Tibial nerve (tissue), 4 donors: ENCODE data around the gene PUS7. TPM values are rescaled to one million over a fixed set of nuclear protein-coding genes. Genes with fewer than 3 reads are reported as not detected.

Source experiments
- DNase-seq, 2 donors: peaks; one replicate each; pipeline ENCODE4 v3.0.0-alpha.2; 2019; ENCODE audit warnings: low spot score in 2 of 2
- H3K27ac ChIP-seq, 4 donors: fragments of 200-600 bp; sonication (generic) in 3 of 4; one replicate each; pipeline ENCODE4 v1.5.1; 2017 to 2019; ENCODE audit warnings: mild to moderate bottlenecking in 1 of 4
- H3K27me3 ChIP-seq, 2 donors: fragments of 200-600 bp; sonication (generic) in 1 of 2; one replicate each; pipeline versions ENCODE4 v1.5.1 to v1.6.0; 2017 to 2019
- H3K36me3 ChIP-seq, 3 donors: fragments of 200-600 bp; sonication (generic); one replicate each; pipeline ENCODE4 v1.5.1; 2018 to 2019
- H3K4me1 ChIP-seq, 4 donors: fragments of 200-600 bp; sonication (generic) in 3 of 4; one replicate each; pipeline ENCODE4 v1.5.1; 2017 to 2019
- H3K4me3 ChIP-seq, 4 donors: fragments of 200-600 bp; sonication (generic) in 3 of 4; one replicate each; pipeline ENCODE4 v1.5.1; 2017 to 2019; ENCODE audit warnings: mild to moderate bottlenecking in 1 of 4, moderate library complexity in 1 of 4
- H3K9me3 ChIP-seq, 4 donors: fragments of 200-600 bp; sonication (generic) in 3 of 4; one replicate each; pipeline ENCODE4 v1.5.1; 2017 to 2019
- CTCF ChIP-seq, 5 experiments: fragments of 200-600 bp in 3 of 5; fragments of 450-650 bp in 2 of 5; sonication (generic) in 3 of 5; IDR thresholded peaks; one replicate each; pipeline ENCODE4 v1.5.1; 2016 to 2019; ENCODE audit warnings: antibody characterized with exemption in 5 of 5, mild to moderate bottlenecking in 3 of 5, moderate library complexity in 2 of 5
- EP300 ChIP-seq, 2 donors: sonication (generic); formaldehyde crosslinking; IDR thresholded peaks; one replicate each; pipeline ENCODE4 v1.6.1; 2017; ENCODE audit warnings: antibody characterized with exemption in 2 of 2, mild to moderate bottlenecking in 1 of 2
- POLR2A ChIP-seq, 2 donors: fragments of 450-650 bp; IDR thresholded peaks; one replicate each; pipeline ENCODE4 v1.6.1; 2017; ENCODE audit warnings: antibody characterized with exemption in 2 of 2, mild to moderate bottlenecking in 2 of 2, moderate library complexity in 2 of 2
- WGBS, 2 donors: methylation state at CpG; one replicate each; pipeline ENCODE4 v1.1.5; 2018; 5-methylcytosine and 5-hydroxymethylcytosine counted together
- total RNA-seq, 4 donors: library from RNA; depleted of rRNA; stranded (reverse); fragments of >200 nt; gene quantifications; one replicate each; pipeline ENCODE4 v1.1.0, GENCODE V29; 2016

PUS7 gene
- total RNA-seq, 4 donors from 2014 or later, result 7.9 to 15.9 (median 15.4) TPM

GRCh38 chr7:105512926-105513526, 9.0 kb downstream of the PUS7 start:
- WGBS, 2 donors, result 74 to 92% methylated on average over 4 of the region's 4 CpGs
- H3K4me3 ChIP-seq, result no peak overlapping the region
- H3K27ac ChIP-seq, result no peak overlapping the region
- no peak for DNase-seq
- no peaks in the 10 kb centered on the region for H3K4me1 ChIP-seq
- peaks cover 0 to 4% (median 0%) of the 10 kb centered on the region in 3 donors for H3K36me3 ChIP-seq
- no peaks in the 10 kb centered on the region for H3K27me3 ChIP-seq
- TF ChIP-seq POLR2A (IDR thresholded peaks at IDR 0.05) (no peak), EP300 (IDR thresholded peaks at IDR 0.05) (no peak), CTCF (IDR thresholded peaks at IDR 0.05) (no peak)
- H3K9me3 ChIP-seq, result no peaks in the 10 kb centered on the region

GRCh38 chr7:105512415-105512814, 9.7 kb downstream of the PUS7 start:
- no peak overlapping the region for H3K4me3 ChIP-seq
- TF ChIP-seq POLR2A (IDR thresholded peaks at IDR 0.05) (no peak), CTCF (IDR thresholded peaks at IDR 0.05) (no peak), EP300 (IDR thresholded peaks at IDR 0.05) (no peak)
- H3K27me3 ChIP-seq, result no peaks in the 10 kb centered on the region
- no peak overlapping the region for H3K27ac ChIP-seq
- peaks cover 0 to 10% (median 0%) of the 10 kb centered on the region in 3 donors for H3K36me3 ChIP-seq
- H3K4me1 ChIP-seq, result no peaks in the 10 kb centered on the region
- DNase-seq, result no peak
- H3K9me3 ChIP-seq, result no peaks in the 10 kb centered on the region
- WGBS, 2 donors, result 80 to 86% methylated on average over 4 of the region's 4 CpGs

GRCh38 chr7:105502173-105502572, 19.9 kb downstream of the PUS7 start:
- H3K27ac ChIP-seq, result no peak overlapping the region
- no peaks in the 10 kb centered on the region for H3K4me1 ChIP-seq
- no peak overlapping the region for H3K4me3 ChIP-seq
- H3K27me3 ChIP-seq, result no peaks in the 10 kb centered on the region
- H3K9me3 ChIP-seq, result no peaks in the 10 kb centered on the region
- peaks cover 0 to 68% (median 0%) of the 10 kb centered on the region in 3 donors for H3K36me3 ChIP-seq
- TF ChIP-seq CTCF (IDR thresholded peaks at IDR 0.05), result no peak
- no peak for TF ChIP-seq POLR2A (IDR thresholded peaks at IDR 0.05)
- TF ChIP-seq EP300 (IDR thresholded peaks at IDR 0.05), result no peak
- WGBS, 2 donors, result 88 to 90% methylated on average over 9 of the region's 9 CpGs
- DNase-seq, result no peak

GRCh38 chr7:105497016-105497415, 25.1 kb downstream of the PUS7 start:
- no peaks in the 10 kb centered on the region for H3K4me1 ChIP-seq
- no peak overlapping the region for H3K27ac ChIP-seq
- no peak overlapping the region for H3K4me3 ChIP-seq
- DNase-seq, result no peak
- 83 to 84% methylated on average over 5 of the region's 5 CpGs for WGBS, 2 donors
- TF ChIP-seq POLR2A (IDR thresholded peaks at IDR 0.05) (no peak), EP300 (IDR thresholded peaks at IDR 0.05) (no peak), CTCF (IDR thresholded peaks at IDR 0.05) (no peak)
- H3K36me3 ChIP-seq, result peaks cover 0 to 28% (median 0%) of the 10 kb centered on the region in 3 donors
- no peaks in the 10 kb centered on the region for H3K9me3 ChIP-seq
- no peaks in the 10 kb centered on the region for H3K27me3 ChIP-seq

- H3K4me1 ChIP-seq, result no peaks in the 10 kb centered on the region
- H3K27me3 ChIP-seq, result no peaks in the 10 kb centered on the region
- H3K36me3 ChIP-seq, result peaks cover 0 to 23% (median 0%) of the 10 kb centered on the region in 3 donors
- no peak for TF ChIP-seq POLR2A (IDR thresholded peaks at IDR 0.05)
- no peak for TF ChIP-seq EP300 (IDR thresholded peaks at IDR 0.05)
- TF ChIP-seq CTCF (IDR thresholded peaks at IDR 0.05), result no peak
- WGBS, 2 donors, result 73 to 90% methylated on average over 2 of the region's 2 CpGs
- no peaks in the 10 kb centered on the region for H3K9me3 ChIP-seq
- H3K4me3 ChIP-seq, result no peak overlapping the region
- H3K27ac ChIP-seq, result no peak overlapping the region
- no peak for DNase-seq
These were observed 25.6 kb downstream of the PUS7 start for GRCh38 chr7:105496521-105496920.
